Frontal cortex (tissue), 4 donors: ENCODE results near the gene NAA40. TPM values are rescaled to one million over a fixed set of nuclear protein-coding genes. Genes with fewer than 3 reads are reported as not detected.

Experiments
- DNase-seq, 2 donors: peaks; one replicate each; pipeline ENCODE4 v3.0.0; 2012; ENCODE audit warnings: low spot score in 2 of 2
- FAIRE-seq: peaks from 2 replicates; lab custom pipeline; 2012; peaks lifted over from hg19 to GRCh38; lab: Jason Lieb, UNC
- small RNA-seq: library from RNA; depleted of rRNA; stranded (forward); fragments of <200 nt; gene quantifications from one replicate; pipeline ENCODE3, GENCODE V24; 2014
- total RNA-seq: library from RNA; depleted of rRNA; stranded (reverse); fragments of >200 nt; gene quantifications from one replicate; pipeline ENCODE4 v1.2.3, GENCODE V29; 2014
- donor health status: control.
- donor health status: control.
- donor health status: control.

The NAA40 gene
- total RNA-seq, 1 donor from 2014 or later: 11.4 TPM

GRCh38 chr11:64003807-64004589 lies 65.2 kb downstream of the NAA40 start:
- DNase-seq: no peak
- FAIRE-seq: no peak

GRCh38 chr11:64004590-64004984 lies 65.8 kb downstream of the NAA40 start:
- FAIRE-seq (no peak), DNase-seq (no peak)

- DNase-seq (no peak), FAIRE-seq (no peak)
These were observed 66.9 kb downstream of the NAA40 start for GRCh38 chr11:64005691-64006090.

GRCh38 chr11:64006398-64006797 lies 67.6 kb downstream of the NAA40 start:
- FAIRE-seq (no peak), DNase-seq (no peak)

Small RNAs within 50 kb of the gene (small RNA-seq; reads per million reads assigned to genes)
- not detected for gene RNU6-45P

Other genes starting within 250 kb of the NAA40 start
- gene ZFTA, start 170.2 kb upstream of the NAA40 start, total RNA-seq: 55.8 TPM
- gene SPINDOC, start 125.5 kb upstream of the NAA40 start, total RNA-seq: 13.0 TPM
- 11.8 TPM for gene MARK2, start 99.9 kb upstream of the NAA40 start, total RNA-seq
- 14.3 TPM for gene RCOR2, start 21.8 kb upstream of the NAA40 start, total RNA-seq
- gene COX8A, start 35.6 kb downstream of the NAA40 start, total RNA-seq: 238 TPM
- gene OTUB1, start 47.4 kb downstream of the NAA40 start, total RNA-seq: 31.4 TPM
- 4.5 TPM for gene FLRT1, start 96.9 kb downstream of the NAA40 start, total RNA-seq
- 19.6 TPM for gene MACROD1, start 227.1 kb downstream of the NAA40 start, total RNA-seq
- 91.7 TPM for gene STIP1, start 247.2 kb downstream of the NAA40 start, total RNA-seq